G401.6 (cell line): Measurements from ENCODE around the gene STIM2.
"Not testable (repeated sequence)": the region's sequence is repeated elsewhere in the genome, so short reads cannot be mapped to it uniquely, and the experiment has no call there.

Experiments
- FAIRE-seq: peaks from 2 replicates; lab custom pipeline; 2012; peaks lifted over from hg19 to GRCh38; lab: Jason Lieb, UNC

Gene STIM2

DNA sequence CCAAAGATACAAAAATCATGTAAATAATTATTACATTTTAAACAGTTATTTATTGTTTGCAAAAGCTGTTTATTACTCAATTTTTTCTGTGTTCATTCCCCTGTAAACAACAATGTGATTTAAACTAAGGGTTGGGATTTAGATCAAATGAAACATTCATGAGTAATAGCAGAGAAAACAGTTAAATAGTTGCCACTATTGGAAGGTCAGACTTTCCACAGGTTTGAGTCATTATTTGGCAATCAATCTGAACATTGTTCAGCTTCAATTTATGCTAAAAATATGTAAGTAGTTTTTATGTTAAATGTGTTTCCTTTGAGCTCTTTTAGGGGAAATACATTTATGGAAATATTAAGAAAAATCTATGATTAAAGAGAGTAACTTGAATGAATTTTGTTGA lies 144.9 kb downstream of the STIM2 start:
- FAIRE-seq: no peak

DNA sequence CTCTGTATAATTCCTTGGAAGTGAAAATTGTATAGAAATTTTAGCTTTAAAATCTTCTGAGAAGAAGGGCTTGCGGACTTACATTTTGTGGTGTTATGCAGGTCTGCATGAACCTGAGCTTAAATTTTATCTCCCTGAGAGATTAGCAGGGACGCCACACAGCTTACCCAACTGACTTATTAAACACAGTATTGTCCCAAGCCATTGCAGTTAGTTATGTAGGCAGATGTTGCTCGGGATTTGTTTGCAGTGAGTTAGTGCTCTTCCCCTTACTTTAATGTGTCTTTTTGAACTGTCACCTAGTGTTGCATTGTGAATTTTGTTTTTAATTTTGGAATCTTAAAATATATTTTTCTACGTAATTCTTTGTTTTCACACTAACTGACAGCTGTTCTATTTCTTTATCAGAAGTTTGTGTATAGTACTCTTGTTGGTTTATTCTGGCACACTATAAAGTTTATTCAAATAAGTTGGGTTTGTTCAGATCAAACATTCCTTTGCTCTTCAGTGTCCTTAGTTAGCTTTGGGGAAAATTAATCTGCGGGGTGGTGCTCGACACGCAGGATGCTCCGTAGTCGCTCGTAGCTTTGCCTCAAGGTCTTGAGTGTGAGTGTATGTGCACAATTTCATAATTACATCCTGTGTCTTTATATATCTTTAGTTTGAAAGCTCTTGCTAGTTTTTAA lies 145.4 kb downstream of the STIM2 start:
- FAIRE-seq: no peak

- FAIRE-seq: no peak
These were observed 146.0 kb downstream of the STIM2 start for GRCh38 chr4:27006646-27007045.

GRCh38 chr4:27007507-27007906 lies 146.9 kb downstream of the STIM2 start:
- FAIRE-seq: no peak

DNA sequence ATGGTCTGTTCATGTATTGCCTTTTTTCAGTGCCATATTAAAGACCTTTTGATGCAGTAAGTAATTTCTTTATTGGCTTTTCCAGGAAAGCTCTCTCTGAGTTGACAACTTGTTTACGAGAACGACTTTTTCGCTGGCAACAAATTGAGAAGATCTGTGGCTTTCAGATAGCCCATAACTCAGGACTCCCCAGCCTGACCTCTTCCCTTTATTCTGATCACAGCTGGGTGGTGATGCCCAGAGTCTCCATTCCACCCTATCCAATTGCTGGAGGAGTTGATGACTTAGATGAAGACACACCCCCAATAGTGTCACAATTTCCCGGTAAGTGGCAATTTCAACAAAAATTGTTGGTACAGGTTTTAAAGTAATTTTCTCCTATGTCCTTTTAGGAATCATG lies 148.0 kb downstream of the STIM2 start:
- FAIRE-seq: no peak

DNA sequence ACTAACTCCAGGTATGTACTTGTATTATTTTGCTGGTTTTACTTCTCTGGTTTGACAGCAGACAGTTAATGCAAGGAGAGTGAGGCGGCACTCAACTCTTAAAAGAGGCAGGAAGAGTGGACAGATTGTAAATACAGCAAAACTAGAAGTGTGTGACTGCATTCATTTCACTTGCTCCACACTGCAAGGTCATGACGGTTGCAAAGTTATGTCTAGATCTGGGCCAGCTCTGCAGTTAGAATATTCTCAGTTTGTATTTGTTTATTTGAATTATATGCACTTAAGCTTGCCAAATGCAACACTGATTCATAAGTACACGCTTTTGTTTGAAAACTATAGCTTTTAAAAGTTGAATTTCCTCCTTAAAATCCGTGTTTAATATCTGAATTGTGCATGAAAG lies 148.9 kb downstream of the STIM2 start:
- no peak for FAIRE-seq

DNA sequence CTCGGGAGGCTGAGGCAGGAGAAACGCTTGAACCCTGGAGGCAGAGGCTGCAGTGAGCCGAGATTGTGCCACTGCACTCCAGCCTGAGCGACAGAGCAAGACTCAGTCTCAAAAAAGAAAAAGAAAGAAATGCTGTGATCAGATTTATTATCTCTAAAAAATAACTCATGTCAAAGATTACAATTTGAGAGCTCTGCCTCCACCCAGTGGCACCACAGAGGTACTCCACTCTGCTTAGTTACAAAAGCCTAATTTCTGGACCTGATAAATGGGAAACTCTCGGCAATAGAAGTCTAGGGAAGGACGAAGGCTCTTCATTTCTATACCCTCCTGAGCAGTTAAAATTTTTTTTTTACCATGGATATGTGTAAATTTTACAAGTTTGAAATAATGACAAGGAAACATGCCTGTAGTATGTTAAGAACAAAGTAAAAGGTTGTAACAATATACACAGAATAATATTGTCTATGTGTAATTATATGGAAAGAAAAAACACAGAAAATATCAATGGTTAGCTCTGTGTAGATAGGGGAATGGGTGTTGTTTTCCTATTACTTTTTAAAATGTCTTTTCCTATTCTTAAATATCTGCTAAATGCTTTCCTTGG lies 149.8 kb downstream of the STIM2 start:
- FAIRE-seq: peak; percentile 94

- FAIRE-seq: no peak
These were observed 150.8 kb downstream of the STIM2 start for GRCh38 chr4:27011401-27011800.

DNA sequence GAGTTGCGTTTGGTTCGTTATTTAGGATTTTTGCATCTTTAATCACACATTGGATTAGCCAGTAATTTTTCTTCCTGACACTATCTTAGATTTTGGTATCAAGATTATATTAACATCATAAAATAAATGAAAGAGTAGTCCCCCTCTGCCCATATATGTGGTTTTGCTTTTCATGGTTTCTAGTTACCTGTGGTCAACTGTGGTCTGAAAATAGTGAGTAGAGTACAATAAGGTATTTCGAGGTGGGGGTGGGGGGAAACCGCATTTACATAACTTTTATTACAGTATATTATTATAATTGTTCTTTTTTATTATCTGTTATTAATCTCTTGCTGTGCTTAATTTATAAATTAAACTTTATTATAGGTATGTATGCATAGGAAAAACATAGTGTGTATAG lies 152.4 kb downstream of the STIM2 start:
- no peak for FAIRE-seq

DNA sequence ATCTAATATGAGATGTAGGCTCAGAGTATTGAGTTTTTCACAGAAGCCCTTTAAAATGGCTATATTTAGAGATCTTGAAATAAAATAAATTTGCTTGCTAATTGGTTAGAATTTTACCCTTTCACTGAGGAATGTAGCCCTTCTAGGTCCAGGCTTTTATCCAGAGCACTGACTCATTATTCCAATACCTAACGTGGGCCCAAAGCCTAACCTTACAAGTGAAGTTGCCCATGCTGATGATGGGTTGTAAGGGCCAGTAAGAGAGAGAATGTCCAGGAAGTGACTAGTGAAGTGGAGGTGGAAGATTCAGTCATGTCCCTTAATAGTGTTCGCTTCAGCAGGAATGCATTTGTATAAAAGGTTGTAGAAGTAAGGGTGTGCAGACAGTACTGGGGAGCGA lies 155.9 kb downstream of the STIM2 start:
- no peak for FAIRE-seq

DNA sequence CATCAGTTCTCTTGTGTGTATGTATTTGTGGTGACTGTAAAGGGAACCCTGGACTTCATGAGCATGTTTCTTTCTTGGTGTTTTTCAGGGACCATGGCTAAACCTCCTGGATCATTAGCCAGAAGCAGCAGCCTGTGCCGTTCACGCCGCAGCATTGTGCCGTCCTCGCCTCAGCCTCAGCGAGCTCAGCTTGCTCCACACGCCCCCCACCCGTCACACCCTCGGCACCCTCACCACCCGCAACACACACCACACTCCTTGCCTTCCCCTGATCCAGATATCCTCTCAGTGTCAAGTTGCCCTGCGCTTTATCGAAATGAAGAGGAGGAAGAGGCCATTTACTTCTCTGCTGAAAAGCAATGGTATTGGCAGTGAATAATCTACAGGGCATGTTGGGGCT lies 157.0 kb downstream of the STIM2 start:
- FAIRE-seq: no peak

GRCh38 chr4:27018076-27018475 lies 157.4 kb downstream of the STIM2 start:
- no peak for FAIRE-seq

GRCh38 chr4:27018910-27019309 lies 158.3 kb downstream of the STIM2 start:
- FAIRE-seq: no peak

DNA sequence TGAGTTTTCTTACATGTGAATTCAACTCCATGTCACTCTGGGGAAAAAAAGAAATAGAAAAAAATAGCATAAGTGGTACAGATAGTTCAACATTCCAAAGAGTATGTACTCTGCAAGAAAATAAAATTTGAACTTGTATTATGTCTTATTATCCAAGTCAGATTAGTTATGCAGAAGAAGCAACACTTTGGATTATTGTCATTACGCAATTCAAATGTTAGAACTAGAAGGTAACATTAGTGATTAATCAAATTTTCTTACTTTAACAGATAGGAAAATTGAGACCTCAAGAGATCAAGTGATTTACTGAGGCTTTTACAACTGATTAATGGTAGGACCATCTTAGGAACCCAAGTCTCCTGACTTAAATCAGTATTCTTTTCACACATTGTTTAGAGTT lies 159.1 kb downstream of the STIM2 start:
- FAIRE-seq: no peak

DNA sequence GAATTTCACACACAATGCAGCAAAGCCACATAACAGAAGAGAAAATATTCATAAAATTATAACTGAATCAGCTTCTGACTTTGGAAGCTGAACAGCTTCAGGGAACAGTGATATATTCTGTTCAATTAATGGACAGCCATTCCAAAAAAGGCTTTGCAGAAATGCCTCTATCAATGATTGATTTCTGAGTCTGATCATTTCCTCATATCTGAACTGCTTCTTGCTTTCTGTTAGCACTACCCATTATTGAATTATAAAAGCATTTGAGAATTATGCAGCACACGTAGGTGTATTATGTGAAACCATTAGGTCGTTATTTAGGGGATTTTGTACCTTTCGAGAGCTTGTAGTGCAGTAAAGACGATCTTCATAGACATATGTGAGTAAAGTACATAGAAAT lies 159.6 kb downstream of the STIM2 start:
- FAIRE-seq: no peak

DNA sequence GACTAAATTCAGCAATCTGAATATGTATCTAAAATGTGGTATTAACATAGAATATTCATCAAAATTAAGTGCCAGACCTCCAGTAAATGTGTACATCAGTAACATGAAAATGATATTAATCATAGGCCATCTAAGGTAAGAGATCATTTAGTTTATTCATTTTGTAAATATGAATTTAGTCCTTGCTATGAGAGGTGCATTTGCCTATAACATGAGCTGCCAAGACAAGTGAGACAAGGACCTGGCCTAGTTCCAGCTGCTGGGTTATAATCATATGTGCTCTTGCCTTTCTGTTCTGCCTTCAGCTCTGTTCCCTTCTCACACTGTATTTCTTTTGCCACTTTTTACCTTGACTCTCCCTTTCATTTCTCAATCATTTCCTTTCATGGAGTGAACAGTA lies 160.0 kb downstream of the STIM2 start:
- no peak for FAIRE-seq

DNA sequence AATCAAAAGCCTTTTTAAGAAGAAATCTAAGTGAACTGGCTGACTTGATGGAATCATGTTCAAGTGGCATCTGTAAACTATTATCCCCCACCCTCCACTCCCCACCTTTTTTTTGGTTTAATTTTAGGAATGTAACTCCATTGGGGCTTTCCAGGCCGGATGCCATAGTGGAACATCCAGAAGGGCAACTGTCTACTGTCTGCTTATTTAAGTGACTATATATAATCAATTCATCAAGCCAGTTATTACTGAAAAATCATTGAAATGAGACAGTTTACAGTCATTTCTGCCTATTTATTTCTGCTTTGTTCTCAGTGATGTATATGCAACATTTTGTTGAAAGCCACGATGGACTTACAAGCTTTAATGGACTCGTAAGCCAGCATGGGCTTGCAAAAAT lies 162.3 kb downstream of the STIM2 start:
- no peak for FAIRE-seq

- FAIRE-seq: no peak
These were observed 162.7 kb downstream of the STIM2 start for GRCh38 chr4:27023366-27023765.

DNA sequence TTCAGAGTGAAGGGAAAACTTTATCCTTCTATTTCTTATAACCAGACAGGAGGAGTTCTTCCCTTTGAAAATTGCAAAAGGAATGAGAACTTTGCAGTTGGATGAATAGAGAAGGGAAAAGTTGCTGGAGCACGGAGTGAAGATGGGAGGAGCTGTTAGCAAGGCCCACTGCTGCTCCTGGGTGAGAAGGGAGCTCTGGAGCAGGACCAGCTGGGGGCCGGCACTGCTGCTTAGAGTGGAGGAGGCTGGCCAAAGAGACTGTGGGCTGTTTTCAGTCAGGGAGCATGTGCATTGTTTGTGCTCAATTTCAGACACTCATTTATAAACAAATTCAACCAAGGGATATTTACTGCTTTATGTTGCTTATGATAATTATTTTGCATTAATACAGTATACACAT lies 164.2 kb downstream of the STIM2 start:
- no peak for FAIRE-seq

- FAIRE-seq: no peak
These were observed 166.8 kb downstream of the STIM2 start for GRCh38 chr4:27027428-27027827.

GRCh38 chr4:27035127-27035526 lies 174.5 kb downstream of the STIM2 start:
- FAIRE-seq: not testable (repeated sequence)

- no peak for FAIRE-seq
These were observed 179.7 kb downstream of the STIM2 start for GRCh38 chr4:27040356-27040755.

DNA sequence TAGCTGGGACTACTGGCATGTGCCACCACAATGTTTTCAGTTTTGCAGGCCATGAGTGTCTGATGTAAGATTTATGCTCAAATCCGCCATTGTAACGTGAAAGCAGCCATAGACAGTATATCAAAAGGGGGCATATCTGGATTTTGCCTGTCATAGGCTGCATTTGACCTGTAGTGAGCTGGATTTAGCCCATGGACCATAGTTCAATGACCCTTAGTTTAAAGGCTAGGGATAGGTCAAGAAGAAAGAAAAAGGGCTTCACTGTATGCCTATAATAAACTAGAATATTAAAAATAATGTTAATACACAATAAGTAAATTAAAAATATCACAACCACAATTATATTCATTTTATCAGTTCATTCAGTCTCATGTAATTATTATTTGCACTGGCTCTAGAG lies 181.8 kb downstream of the STIM2 start:
- no peak for FAIRE-seq

DNA sequence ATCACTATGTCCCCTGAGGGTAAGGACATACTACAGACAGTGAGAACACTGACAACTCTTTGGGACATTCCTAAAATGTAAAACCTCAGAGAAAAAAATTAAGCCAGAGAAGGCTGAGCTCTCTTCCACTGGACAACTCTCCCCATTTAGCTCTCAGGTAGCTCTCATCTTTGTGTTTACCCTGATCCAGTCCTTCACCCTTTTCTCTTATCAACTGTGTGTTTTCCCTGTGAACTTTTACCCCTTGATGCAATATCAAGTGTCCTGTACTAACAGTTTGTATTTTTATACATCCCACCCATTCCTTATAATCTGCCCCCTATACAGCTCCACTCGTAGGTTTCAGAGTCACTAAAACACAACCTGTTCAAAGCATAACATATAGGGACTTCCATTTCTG lies 182.6 kb downstream of the STIM2 start:
- FAIRE-seq: no peak

DNA sequence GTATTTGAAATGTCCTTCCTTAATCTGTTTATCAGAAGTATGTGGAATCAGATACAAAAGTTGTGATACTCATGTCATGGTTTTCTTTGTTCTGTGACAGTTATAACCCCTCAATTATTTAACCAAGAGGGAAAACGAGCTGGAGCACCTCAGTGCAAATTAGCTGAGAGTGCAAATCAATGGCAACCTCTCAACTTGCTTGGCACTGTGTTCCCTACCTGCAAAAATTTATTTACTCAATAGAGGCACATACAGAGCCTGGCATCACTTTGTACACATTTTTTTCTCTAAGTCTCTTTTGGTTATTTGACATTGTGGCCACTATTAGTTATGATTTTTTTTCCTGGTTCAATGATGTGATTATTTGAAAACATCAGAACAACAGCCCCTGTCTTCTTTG lies 186.2 kb downstream of the STIM2 start:
- no peak for FAIRE-seq
